SJCRH30 (cell line): ENCODE results near the gene NUBPL. TPM values are rescaled to one million over a fixed set of nuclear protein-coding genes. Genes with fewer than 3 reads are reported as not detected.
"Not testable (repeated sequence)": the region's sequence is repeated elsewhere in the genome, so short reads cannot be mapped to it uniquely, and the experiment has no call there.

Experiments used
- DNase-seq, 2 experiments: peaks; one replicate each; pipeline ENCODE4 v3.0.0-alpha.2; 2015 to 2020
- H3K27ac ChIP-seq: fragments of 250-450 bp; sonication (Bioruptor Pico); 2 replicates; pipeline ENCODE4 v1.5.1; 2020; ENCODE audit warnings: mild to moderate bottlenecking, moderate library complexity
- H3K27me3 ChIP-seq: fragments of 250-450 bp; sonication (Bioruptor Pico); 2 replicates; pipeline ENCODE4 v1.5.1; 2020; ENCODE audit warnings: mild to moderate bottlenecking, moderate library complexity
- H3K36me3 ChIP-seq: fragments of 250-450 bp; sonication (Bioruptor Pico); 2 replicates; pipeline ENCODE4 v1.5.1; 2020; ENCODE audit warnings: mild to moderate bottlenecking, moderate library complexity
- H3K4me1 ChIP-seq: fragments of 250-450 bp; sonication (Bioruptor Pico); 2 replicates; pipeline ENCODE4 v1.5.1; 2020; ENCODE audit warnings: mild to moderate bottlenecking, moderate library complexity
- H3K4me3 ChIP-seq: fragments of 250-450 bp; sonication (Bioruptor Pico); 2 replicates; pipeline ENCODE4 v1.5.1; 2020; ENCODE audit warnings: mild to moderate bottlenecking, moderate library complexity
- H3K9me3 ChIP-seq: fragments of 250-450 bp; sonication (Bioruptor Pico); replicated peaks from 2 replicates; pipeline ENCODE4 v1.5.1; 2020; ENCODE audit warnings: mild to moderate bottlenecking, moderate library complexity
- total RNA-seq: library from RNA; depleted of rRNA; stranded (reverse); fragments of >200 nt; shearing (Covaris generic); gene quantifications from 2 replicates; pipeline ENCODE4 v1.2.3, GENCODE V29; 2014

The NUBPL gene
- total RNA-seq, 1 experiment from 2014 or later, result 13.6 TPM

GRCh38 chr14:31596342-31597095 lies 35.3 kb downstream of the NUBPL start:
- no peaks in the 10 kb centered on the region for H3K27me3 ChIP-seq
- H3K4me1 ChIP-seq, result no peaks in the 10 kb centered on the region
- H3K27ac ChIP-seq, result no peak overlapping the region
- no peak overlapping the region for H3K4me3 ChIP-seq
- peaks cover 3% of the 10 kb centered on the region; the same call in 1 of the 2 replicates for H3K9me3 ChIP-seq
- no peak for DNase-seq
- H3K36me3 ChIP-seq, result peaks cover 3% of the 10 kb centered on the region

DNA sequence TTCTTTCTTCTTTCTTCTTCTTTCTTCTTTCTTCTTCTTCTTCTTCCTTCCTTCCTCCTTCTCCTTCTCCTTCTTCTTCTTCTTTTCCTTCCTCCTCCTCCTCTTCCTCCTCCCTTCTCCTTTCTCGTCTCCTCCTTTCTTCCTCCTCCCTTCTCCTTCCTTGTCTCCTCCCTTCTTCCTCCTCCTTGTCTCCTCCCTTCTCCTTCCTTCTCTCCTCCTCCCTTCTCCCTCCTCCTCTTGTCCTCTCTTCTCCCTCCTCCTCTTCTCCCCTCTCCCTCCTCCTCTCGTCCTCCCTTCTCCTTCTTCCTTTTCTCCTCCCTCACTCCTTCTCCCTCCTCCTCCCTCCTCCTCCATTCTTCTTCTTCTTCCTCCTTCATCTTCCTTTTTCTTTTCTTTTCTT lies 44.5 kb downstream of the NUBPL start:
- Histone ChIP-seq H3K27ac (no peak overlapping the region), H3K4me3 (no peak overlapping the region), H3K9me3 (peaks cover 6% of the 10 kb centered on the region; the same call in 1 of the 2 replicates), H3K4me1 (no peaks in the 10 kb centered on the region), H3K27me3 (no peaks in the 10 kb centered on the region), H3K36me3 (no peaks in the 10 kb centered on the region)
- no peak for DNase-seq

DNA sequence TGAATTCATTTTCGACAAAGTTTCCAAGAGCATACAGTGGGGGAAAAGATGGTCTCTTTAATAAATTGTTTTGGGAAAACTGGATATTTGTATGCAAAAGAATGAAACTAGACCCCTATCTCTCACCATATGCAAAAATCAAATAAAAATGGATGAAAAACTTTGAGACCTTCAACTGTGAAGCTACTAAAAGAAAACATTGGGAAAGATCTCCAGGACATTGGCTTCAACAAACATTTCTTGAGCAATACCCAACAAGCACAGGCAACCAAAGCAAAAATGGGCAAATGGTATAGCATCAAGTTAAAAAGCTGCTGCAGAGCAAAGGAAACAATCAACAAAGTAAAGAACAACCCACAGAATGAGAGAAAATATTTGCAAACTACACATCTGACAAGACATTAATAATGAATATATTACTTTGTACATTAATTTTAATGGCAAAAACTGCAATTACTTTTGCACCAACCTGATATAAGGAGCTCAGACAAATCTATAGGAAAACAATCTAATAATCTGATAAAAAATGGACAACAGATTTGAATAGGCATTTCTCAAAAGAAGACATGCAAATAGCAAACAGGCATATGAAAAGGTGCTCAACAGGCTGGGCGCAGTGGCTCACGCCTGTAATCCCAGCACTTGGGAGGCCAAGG lies 50.7 kb downstream of the NUBPL start:
- no peaks in the 10 kb centered on the region for H3K27me3 ChIP-seq
- no peaks in the 10 kb centered on the region for H3K36me3 ChIP-seq
- no peak overlapping the region for H3K27ac ChIP-seq
- H3K9me3 ChIP-seq, result no peaks in the 10 kb centered on the region
- no peaks in the 10 kb centered on the region for H3K4me1 ChIP-seq
- DNase-seq, result no peak
- no peak overlapping the region for H3K4me3 ChIP-seq

GRCh38 chr14:31613188-31613587 lies 52.0 kb downstream of the NUBPL start:
- Histone ChIP-seq H3K4me1 (no peaks in the 10 kb centered on the region), H3K4me3 (no peak overlapping the region), H3K36me3 (no peaks in the 10 kb centered on the region), H3K27ac (no peak overlapping the region), H3K9me3 (no peaks in the 10 kb centered on the region), H3K27me3 (no peaks in the 10 kb centered on the region)
- no peak for DNase-seq

DNA sequence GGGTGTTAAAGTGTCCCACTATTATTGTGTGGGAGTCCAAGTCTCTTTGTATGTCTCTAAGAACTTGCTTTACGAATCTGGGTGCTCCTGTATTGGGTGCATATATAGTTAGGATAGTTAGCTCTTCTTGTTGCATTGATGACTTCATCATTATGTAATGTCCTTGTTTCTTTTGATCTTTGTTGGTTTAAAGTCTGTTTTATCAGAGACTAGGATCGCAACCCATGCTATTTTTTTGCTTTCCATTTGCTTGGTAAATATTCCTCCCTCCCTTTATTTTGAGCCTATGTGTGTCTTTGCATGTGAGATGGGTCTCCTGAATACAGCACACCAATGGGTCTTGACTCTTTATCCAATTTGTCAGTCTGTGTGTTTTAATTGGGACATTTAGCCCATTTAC lies 57.7 kb downstream of the NUBPL start:
- not testable (repeated sequence) for H3K36me3 ChIP-seq, H3K27ac ChIP-seq, H3K4me1 ChIP-seq, H3K4me3 ChIP-seq, H3K9me3 ChIP-seq, DNase-seq, H3K27me3 ChIP-seq

GRCh38 chr14:31619440-31619839 lies 58.2 kb downstream of the NUBPL start:
- Histone ChIP-seq H3K27ac (no peak overlapping the region), H3K36me3 (no peaks in the 10 kb centered on the region), H3K27me3 (no peaks in the 10 kb centered on the region), H3K4me3 (no peak overlapping the region), H3K4me1 (no peaks in the 10 kb centered on the region), H3K9me3 (no peaks in the 10 kb centered on the region; the same call in 1 of the 2 replicates)
- DNase-seq, result no peak

- not testable (repeated sequence) for H3K36me3 ChIP-seq, H3K27me3 ChIP-seq, H3K4me3 ChIP-seq, H3K4me1 ChIP-seq, DNase-seq, H3K9me3 ChIP-seq, H3K27ac ChIP-seq
Measured at GRCh38 chr14:31620898-31621297, 59.7 kb downstream of the NUBPL start.

- Histone ChIP-seq H3K27me3 (no peaks in the 10 kb centered on the region), H3K36me3 (no peaks in the 10 kb centered on the region), H3K4me1 (no peaks in the 10 kb centered on the region), H3K27ac (no peak overlapping the region), H3K4me3 (no peak overlapping the region), H3K9me3 (no peaks in the 10 kb centered on the region; the same call in none of the 2 replicates)
- DNase-seq, result no peak
Measured at GRCh38 chr14:31622060-31622459, 60.9 kb downstream of the NUBPL start.

DNA sequence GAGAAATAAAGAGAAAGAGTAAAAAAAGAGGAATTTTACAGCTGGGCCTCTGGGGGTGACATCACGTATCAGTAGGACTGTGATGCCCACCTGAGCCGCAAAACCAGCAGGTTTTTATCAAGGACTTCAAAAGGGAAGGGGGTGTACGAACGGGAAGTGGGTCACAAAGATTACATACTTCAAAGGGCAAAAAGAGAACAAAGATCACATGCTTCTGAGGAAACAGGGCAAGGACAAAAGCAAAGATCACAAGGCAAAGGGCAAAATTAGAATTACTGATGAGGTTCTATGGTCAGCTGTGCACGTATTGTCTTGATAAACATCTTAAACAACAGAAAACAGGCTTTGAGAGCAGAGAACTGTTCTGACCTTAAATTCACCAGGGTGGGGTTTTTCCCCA lies 91.7 kb downstream of the NUBPL start:
- not testable (repeated sequence) for H3K9me3 ChIP-seq, H3K4me3 ChIP-seq, DNase-seq, H3K4me1 ChIP-seq, H3K27ac ChIP-seq, H3K27me3 ChIP-seq, H3K36me3 ChIP-seq

DNA sequence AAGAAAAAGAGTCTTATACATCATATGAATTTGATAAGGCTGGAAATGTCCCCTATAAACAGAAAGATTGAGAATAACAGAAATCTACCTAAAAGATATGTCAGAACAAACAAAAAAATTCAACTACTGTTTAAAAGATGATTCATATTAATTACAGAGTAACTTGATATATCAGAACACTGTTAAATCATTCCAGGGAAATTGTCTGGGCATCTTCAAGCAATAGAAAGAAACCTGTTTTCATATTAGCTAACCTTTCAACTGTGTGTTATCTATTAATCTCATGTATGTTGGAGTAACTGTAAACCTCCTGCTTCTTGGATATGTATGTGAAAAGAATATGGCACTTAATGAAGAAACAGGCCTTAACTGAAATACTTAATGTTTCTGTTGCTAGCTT lies 96.7 kb downstream of the NUBPL start:
- no peak overlapping the region for H3K27ac ChIP-seq
- no peak overlapping the region for H3K4me3 ChIP-seq
- H3K9me3 ChIP-seq, result no peaks in the 10 kb centered on the region
- DNase-seq, result no peak
- no peaks in the 10 kb centered on the region for H3K36me3 ChIP-seq
- no peaks in the 10 kb centered on the region for H3K27me3 ChIP-seq
- no peaks in the 10 kb centered on the region for H3K4me1 ChIP-seq

DNA sequence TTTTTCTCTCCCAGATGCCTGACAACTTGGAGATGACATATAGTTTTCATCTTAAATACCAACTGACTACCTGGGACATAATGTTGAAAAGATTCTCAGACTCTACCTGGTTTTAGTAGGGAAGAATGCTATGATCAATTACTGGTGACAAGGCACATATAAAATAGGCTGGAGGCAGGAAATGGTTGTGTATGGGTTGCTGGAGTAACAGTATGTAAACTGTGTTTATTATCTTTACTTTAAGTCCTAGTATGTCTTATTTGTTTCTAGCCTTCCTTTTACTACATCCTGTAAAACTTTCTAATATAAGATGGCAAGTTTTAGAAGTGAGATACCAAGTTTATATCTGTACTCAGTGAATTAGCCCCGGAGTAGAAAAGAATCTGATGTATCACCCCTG lies 98.1 kb downstream of the NUBPL start:
- no peaks in the 10 kb centered on the region for H3K27me3 ChIP-seq
- DNase-seq, result no peak
- no peaks in the 10 kb centered on the region for H3K4me1 ChIP-seq
- no peak overlapping the region for H3K27ac ChIP-seq
- no peak overlapping the region for H3K4me3 ChIP-seq
- H3K9me3 ChIP-seq, result no peaks in the 10 kb centered on the region
- H3K36me3 ChIP-seq, result no peaks in the 10 kb centered on the region

GRCh38 chr14:31660191-31660590 lies 99.0 kb downstream of the NUBPL start:
- Histone ChIP-seq H3K36me3 (no peaks in the 10 kb centered on the region), H3K4me1 (no peaks in the 10 kb centered on the region), H3K4me3 (no peak overlapping the region), H3K9me3 (no peaks in the 10 kb centered on the region), H3K27me3 (no peaks in the 10 kb centered on the region), H3K27ac (no peak overlapping the region)
- no peak for DNase-seq

DNA sequence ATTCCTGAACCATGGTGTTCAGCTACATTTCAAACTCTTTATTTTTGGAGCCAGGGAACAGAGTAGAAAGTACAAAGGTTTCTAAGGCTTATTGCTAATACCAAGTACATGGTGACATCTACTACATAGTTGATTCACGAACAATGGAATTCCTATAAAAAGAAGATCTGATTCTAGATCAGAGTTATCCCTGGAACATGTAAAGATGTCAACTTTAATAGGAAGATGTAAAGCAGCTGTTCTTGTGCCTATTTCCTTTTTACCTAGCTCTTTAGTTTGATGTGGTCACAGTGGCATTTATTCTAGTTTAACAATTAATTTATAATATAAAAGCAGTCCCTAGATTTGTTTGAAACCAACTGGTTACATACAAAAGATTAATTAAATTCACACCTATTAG lies 99.5 kb downstream of the NUBPL start:
- Histone ChIP-seq H3K9me3 (0 out of 2 replicates have a peak, but pooled peaks cover 2% of the 10 kb centered on the region), H3K36me3 (no peaks in the 10 kb centered on the region), H3K4me3 (no peak overlapping the region), H3K27ac (no peak overlapping the region), H3K4me1 (no peaks in the 10 kb centered on the region), H3K27me3 (no peaks in the 10 kb centered on the region)
- DNase-seq, result no peak

DNA sequence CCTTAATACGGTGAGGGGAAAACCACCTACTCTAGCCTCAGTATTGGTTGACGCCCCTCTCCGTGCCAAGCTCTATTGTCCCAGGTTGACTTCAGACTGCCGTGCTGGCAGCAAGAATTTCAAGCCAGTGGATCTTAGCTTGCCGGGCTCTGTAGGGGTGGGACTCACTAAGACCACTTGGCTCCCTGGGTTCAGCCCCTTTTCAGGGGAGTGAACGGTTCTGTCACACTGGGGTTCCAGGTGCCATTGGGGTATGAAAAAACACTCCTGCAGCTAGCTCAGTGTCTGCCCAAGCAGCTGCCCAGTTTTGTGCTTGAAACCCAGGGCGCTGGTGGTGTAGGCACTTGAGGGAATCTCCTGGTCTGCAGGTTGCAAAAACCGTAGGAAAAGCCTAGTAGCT lies 107.1 kb downstream of the NUBPL start:
- no peaks in the 10 kb centered on the region for H3K36me3 ChIP-seq
- H3K4me1 ChIP-seq, result no peaks in the 10 kb centered on the region
- peaks cover 2% of the 10 kb centered on the region; the same call in 1 of the 2 replicates for H3K9me3 ChIP-seq
- H3K27ac ChIP-seq, result no peak overlapping the region
- H3K4me3 ChIP-seq, result no peak overlapping the region
- no peak for DNase-seq
- no peaks in the 10 kb centered on the region for H3K27me3 ChIP-seq

GRCh38 chr14:31672709-31673108 lies 111.5 kb downstream of the NUBPL start:
- Histone ChIP-seq H3K9me3 (no peaks in the 10 kb centered on the region; the same call in 1 of the 2 replicates), H3K27ac (no peak overlapping the region), H3K4me3 (no peak overlapping the region), H3K27me3 (no peaks in the 10 kb centered on the region), H3K36me3 (no peaks in the 10 kb centered on the region), H3K4me1 (no peaks in the 10 kb centered on the region)
- no peak for DNase-seq

DNA sequence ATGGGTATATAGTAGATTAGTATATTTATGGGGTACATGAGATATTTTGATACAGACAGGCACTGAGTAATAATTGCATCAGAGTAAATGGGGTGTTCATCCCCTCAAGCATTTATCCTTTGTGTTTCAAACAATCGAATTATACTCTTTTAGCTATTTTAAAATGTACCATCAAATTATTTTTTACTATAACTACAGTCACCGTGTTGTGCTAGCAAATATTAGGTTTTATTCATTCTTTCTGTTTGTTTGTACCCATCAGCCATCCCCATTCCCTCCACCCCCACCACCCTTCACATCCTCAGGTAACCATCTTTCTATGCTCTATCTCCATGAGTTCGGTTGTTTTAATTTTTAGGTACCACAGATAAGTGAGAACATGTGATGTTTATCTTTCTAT lies 115.8 kb downstream of the NUBPL start:
- Histone ChIP-seq H3K27ac (no peak overlapping the region), H3K27me3 (no peaks in the 10 kb centered on the region), H3K4me1 (no peaks in the 10 kb centered on the region), H3K4me3 (no peak overlapping the region), H3K36me3 (no peaks in the 10 kb centered on the region), H3K9me3 (no peaks in the 10 kb centered on the region; the same call in 1 of the 2 replicates)
- no peak for DNase-seq
